GM12878 (cell line): Measurements from ENCODE around the gene CCR5AS.

Source experiments
- ATAC-seq: fragments of 200-7000 bp; cut with Tn5 transposase; 3 replicates; pipeline ENCODE4 v1.9.1; 2020; ENCODE audit warnings: mild to moderate bottlenecking, moderate library complexity
- BruUV-seq: library from RNA; stranded (reverse); fragments of 400-500 nt; replicated peaks from 2 replicates; lab custom pipeline; 2021; lab: Mats Ljungman, UMichigan
- CTCF ChIA-PET: fragments of 300-600 bp; sonication (Branson Sonifier 250); formaldehyde crosslinking; extraction: SDS; loops from one replicate; lab custom pipeline; 2021; ENCODE audit warnings: inconsistent platforms; lab: Yijun Ruan, JAX
- POLR2A ChIA-PET: fragments of 350-600 bp; formaldehyde crosslinking; extraction: SDS; loops from one replicate; lab custom pipeline; 2021; ENCODE audit warnings: inconsistent platforms; lab: Charles Lee
- RAD21 ChIA-PET: fragments of 300-600 bp; sonication (Branson Sonifier 250); formaldehyde crosslinking; loops from one replicate; lab custom pipeline; 2023; ENCODE audit warnings: antibody characterized with exemption; ENCODE audit not compliant: unreplicated experiment; lab: Charles Lee
- SMC1A ChIA-PET: fragments of 300-600 bp; sonication (Branson Sonifier 250); formaldehyde crosslinking; loops from one replicate; lab custom pipeline; 2023; ENCODE audit not compliant: unreplicated experiment, uncharacterized antibody; lab: Charles Lee
- DNase-seq: peaks from one replicate; pipeline ENCODE4 v3.0.0-alpha.2; 2011; ENCODE audit warnings: low read depth, low spot score
- FAIRE-seq: peaks from 3 replicates; lab custom pipeline; 2011; peaks lifted over from hg19 to GRCh38; lab: Jason Lieb, UNC
- H2AFZ ChIP-seq: 2 replicates; pipeline ENCODE4 v1.6.0; 2011; ENCODE audit warnings: low read depth, low read length, control low read depth; ENCODE audit not compliant: control insufficient read depth
- H3K27ac ChIP-seq: 2 replicates; pipeline ENCODE4 v1.5.1; 2011; ENCODE audit warnings: control low read depth; ENCODE audit not compliant: control insufficient read depth, insufficient read depth
- H3K27me3 ChIP-seq, 2 experiments: replicated peaks in 1 of 2; 2 replicates each; pipeline versions ENCODE4 v1.6.0 to v1.6.1; 2011; ENCODE audit warnings: low read length in 1 of 2; ENCODE audit not compliant: control insufficient read depth in 2 of 2, insufficient read depth in 2 of 2
- H3K36me3 ChIP-seq, 2 experiments: 2 replicates each; pipeline ENCODE4 v1.5.1; 2011; ENCODE audit warnings: low read length in 1 of 2; ENCODE audit not compliant: control insufficient read depth in 2 of 2, insufficient read depth in 2 of 2
- H3K4me1 ChIP-seq: 2 replicates; pipeline ENCODE4 v1.6.1; 2011; ENCODE audit warnings: mild to moderate bottlenecking, low read length, moderate library complexity, mixed read lengths; ENCODE audit not compliant: control insufficient read depth, insufficient read depth
- H3K4me2 ChIP-seq: 2 replicates; pipeline ENCODE4 v1.6.0; 2011; ENCODE audit warnings: control low read depth; ENCODE audit not compliant: control insufficient read depth, insufficient read depth
- H3K4me3 ChIP-seq: fragments of 200-600 bp; sonication (generic); 2 replicates; pipeline ENCODE4 v1.5.1; 2016
- H3K79me2 ChIP-seq: 2 replicates; pipeline ENCODE4 v1.6.0; 2011; ENCODE audit warnings: low read length; ENCODE audit not compliant: control insufficient read depth, insufficient read depth
- H3K9ac ChIP-seq: 2 replicates; pipeline ENCODE4 v1.8.0; 2011; ENCODE audit warnings: low read length, control low read depth, mixed read lengths; ENCODE audit not compliant: control insufficient read depth, insufficient read depth
- H3K9me3 ChIP-seq: replicated peaks from 3 replicates; pipeline ENCODE4 v1.5.1; 2011; ENCODE audit warnings: mild to moderate bottlenecking, low read length; ENCODE audit not compliant: control insufficient read depth, insufficient read depth
- H4K20me1 ChIP-seq: 2 replicates; pipeline ENCODE4 v1.6.0; 2011; ENCODE audit not compliant: control insufficient read depth, insufficient read depth
- BMI1 ChIP-seq: fragments of 450-650 bp; IDR thresholded peaks from 2 replicates; pipeline ENCODE4 v1.6.1; 2016; ENCODE audit warnings: mild to moderate bottlenecking, moderate library complexity, borderline replicate concordance
- BRCA1 ChIP-seq: IDR thresholded peaks from 2 replicates; pipeline ENCODE4 v1.6.1; 2011; ENCODE audit warnings: low read depth, low read length, improper control_type of control experiment
- CBX3 ChIP-seq: fragments of 200-600 bp; sonication (generic); IDR thresholded peaks from 2 replicates; pipeline ENCODE4 v1.6.1; 2016; ENCODE audit warnings: low read depth, borderline replicate concordance
- EP300 ChIP-seq, 2 experiments: fragments of 150-350 bp in 1 of 2; IDR thresholded peaks; 2 replicates each; pipeline ENCODE4 v1.6.1; 2011 to 2012; ENCODE audit warnings: low read depth in 2 of 2, low read length in 2 of 2, borderline replicate concordance in 1 of 2, improper control_type of control experiment in 1 of 2, inconsistent platforms in 1 of 2; ENCODE audit not compliant: control insufficient read depth in 1 of 2
- IKZF2 ChIP-seq, 2 experiments: fragments of 450-650 bp; IDR thresholded peaks; 2 replicates each; pipeline ENCODE4 v1.6.1; 2017; ENCODE audit warnings: mild to moderate bottlenecking in 2 of 2, moderate library complexity in 2 of 2
- KDM1A ChIP-seq: fragments of 200-600 bp; sonication (generic); IDR thresholded peaks from 2 replicates; pipeline ENCODE4 v1.6.1; 2016; ENCODE audit warnings: borderline replicate concordance
- NFYA ChIP-seq: IDR thresholded peaks from 2 replicates; pipeline ENCODE4 v1.6.1; 2011; ENCODE audit warnings: low read depth, mild to moderate bottlenecking, low read length, improper control_type of control experiment, borderline replicate concordance
- RB1 ChIP-seq: fragments of 450-650 bp; formaldehyde crosslinking; IDR thresholded peaks from 2 replicates; pipeline ENCODE4 v1.6.1; 2017; ENCODE audit warnings: mild to moderate bottlenecking, borderline replicate concordance
- SIX5 ChIP-seq: IDR thresholded peaks from 2 replicates; pipeline ENCODE4 v1.6.1; 2011; ENCODE audit warnings: mild to moderate bottlenecking, low read depth, low read length, moderate library complexity; ENCODE audit not compliant: severe bottlenecking
- SMAD1 ChIP-seq: fragments of 450-650 bp; IDR thresholded peaks from 2 replicates; pipeline ENCODE4 v1.6.1; 2018; ENCODE audit warnings: mild to moderate bottlenecking, low read depth; ENCODE audit not compliant: partially characterized antibody
- SRF ChIP-seq, 2 experiments: IDR thresholded peaks; 2 replicates each; pipeline ENCODE4 v1.6.1; 2011; ENCODE audit warnings: low read depth in 2 of 2, low read length in 2 of 2, mild to moderate bottlenecking in 1 of 2, moderate library complexity in 1 of 2
- TBL1XR1 ChIP-seq: IDR thresholded peaks from 2 replicates; pipeline ENCODE4 v1.6.1; 2012; ENCODE audit warnings: low read depth, low read length, improper control_type of control experiment
- TCF7 ChIP-seq: IDR thresholded peaks from 2 replicates; pipeline ENCODE4 v1.6.1; 2014; ENCODE audit warnings: antibody characterized with exemption, borderline replicate concordance
- WRNIP1 ChIP-seq: IDR thresholded peaks from 2 replicates; pipeline ENCODE4 v1.6.1; 2011; ENCODE audit warnings: low read depth, low read length, improper control_type of control experiment, borderline replicate concordance
- ZNF24 ChIP-seq: fragments of 450-650 bp; IDR thresholded peaks from 2 replicates; pipeline ENCODE4 v1.6.1; 2017; ENCODE audit warnings: antibody characterized with exemption, mild to moderate bottlenecking
- WGBS: methylation state at CpG from one replicate; pipeline ENCODE4 v1.1.6; 2016; ENCODE audit warnings: low lambda C conversion rate; ENCODE audit not compliant: insufficient replicate concordance, insufficient coverage; ENCODE audit errors: missing lambda C conversion rate; 5-methylcytosine and 5-hydroxymethylcytosine counted together
- in situ Hi-C: fragments of 300-500 bp; cut with MboI; formaldehyde crosslinking; loops from 9 replicates; pipeline ENCODE4 v1.14.3; 2018; ENCODE audit warnings: mixed read lengths
- intact Hi-C: fragments of 100-400 bp; cut with micrococcal nuclease; formaldehyde crosslinking; loops from one replicate; pipeline ENCODE4 v1.14.2; 2022; ENCODE audit not compliant: unreplicated experiment
- TF ChIP-seq, protein P1 (sequence below): IDR thresholded peaks from 2 replicates; pipeline ENCODE4 v1.6.1; 2011; ENCODE audit warnings: low read depth, low read length, improper control_type of control experiment, borderline replicate concordance
- TF ChIP-seq, protein P2 (sequence below): fragments of 450-650 bp; IDR thresholded peaks from 2 replicates; pipeline ENCODE4 v1.6.1; 2017; ENCODE audit warnings: mild to moderate bottlenecking, moderate library complexity
- TF ChIP-seq, protein P3 (sequence below): fragments of 450-650 bp; formaldehyde crosslinking; IDR thresholded peaks from 2 replicates; pipeline ENCODE4 v1.5.0; 2022; ENCODE audit warnings: mild to moderate bottlenecking, missing genetic modification characterization

Gene CCR5AS

DNA sequence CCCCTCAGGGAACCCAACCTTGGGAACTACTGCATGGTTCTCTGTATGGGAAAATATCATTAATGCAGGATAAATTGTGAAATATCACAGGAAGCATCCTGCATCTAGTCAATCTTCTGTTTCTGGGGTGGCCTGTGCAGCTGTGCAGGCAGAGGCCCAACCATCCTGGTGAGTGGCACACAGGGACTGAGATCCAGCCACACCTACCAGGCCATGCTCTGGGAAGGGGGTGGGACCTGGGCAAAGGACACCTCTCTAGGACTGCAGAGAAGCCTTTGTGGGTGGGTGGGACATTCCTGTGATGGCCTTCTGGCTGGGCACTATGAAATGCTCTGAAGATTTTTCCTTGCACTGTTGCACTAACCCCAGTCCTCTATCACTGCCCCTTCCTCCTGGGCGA lies 27.0 kb upstream of the CCR5AS start:
- Histone ChIP-seq H3K79me2 (no peaks in the 10 kb centered on the region), H4K20me1 (no peaks in the 10 kb centered on the region), H3K9me3 (no peaks in the 10 kb centered on the region; the same call in 2 of the 3 replicates), H3K27me3 (no peaks in the 10 kb centered on the region; a peak in 1 of 4 replicates), H3K4me1 (no peaks in the 10 kb centered on the region), H3K4me3 (no peak overlapping the region), H2AFZ (no peak overlapping the region), H3K27ac (no peak overlapping the region), H3K9ac (no peak overlapping the region), H3K36me3 (no peaks in the 10 kb centered on the region), H3K4me2 (no peak overlapping the region)
- DNase-seq (no peak), FAIRE-seq (no peak), ATAC-seq (no peak)
- ChIA-PET CTCF (no interaction called here), SMC1A (no interaction called here), RAD21 (no interaction called here), POLR2A (no interaction called here)
- in situ Hi-C loops = no loop called here
- no TSS peak for BruUV-seq
- intact Hi-C loops = no loop called here
- 47% methylated on average over 1 of the region's 1 CpG for WGBS
- TF ChIP-seq NFYA (no peak), ZNF24 (no peak), IKZF2 (IDR thresholded peaks at IDR 0.05) (no peak), RB1 (no peak), KDM1A (no peak), SRF (IDR thresholded peaks at IDR 0.05; ENCODE audit: low read depth in 2 of 2, low read length in 2 of 2) (no peak), BRCA1 (no peak), BMI1 (no peak), TCF7 (no peak), SIX5 (no peak), TBL1XR1 (no peak), CBX3 (no peak), SMAD1 (no peak), WRNIP1 (no peak), EP300 (IDR thresholded peaks at IDR 0.05; ENCODE audit: borderline replicate concordance in 1 of 2, control insufficient read depth in 1 of 2, low read depth in 2 of 2, low read length in 2 of 2) (no peak)
- TF ChIP-seq, protein P1, sequence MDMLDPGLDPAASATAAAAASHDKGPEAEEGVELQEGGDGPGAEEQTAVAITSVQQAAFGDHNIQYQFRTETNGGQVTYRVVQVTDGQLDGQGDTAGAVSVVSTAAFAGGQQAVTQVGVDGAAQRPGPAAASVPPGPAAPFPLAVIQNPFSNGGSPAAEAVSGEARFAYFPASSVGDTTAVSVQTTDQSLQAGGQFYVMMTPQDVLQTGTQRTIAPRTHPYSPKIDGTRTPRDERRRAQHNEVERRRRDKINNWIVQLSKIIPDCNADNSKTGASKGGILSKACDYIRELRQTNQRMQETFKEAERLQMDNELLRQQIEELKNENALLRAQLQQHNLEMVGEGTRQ = no peak
- TF ChIP-seq, protein P2, sequence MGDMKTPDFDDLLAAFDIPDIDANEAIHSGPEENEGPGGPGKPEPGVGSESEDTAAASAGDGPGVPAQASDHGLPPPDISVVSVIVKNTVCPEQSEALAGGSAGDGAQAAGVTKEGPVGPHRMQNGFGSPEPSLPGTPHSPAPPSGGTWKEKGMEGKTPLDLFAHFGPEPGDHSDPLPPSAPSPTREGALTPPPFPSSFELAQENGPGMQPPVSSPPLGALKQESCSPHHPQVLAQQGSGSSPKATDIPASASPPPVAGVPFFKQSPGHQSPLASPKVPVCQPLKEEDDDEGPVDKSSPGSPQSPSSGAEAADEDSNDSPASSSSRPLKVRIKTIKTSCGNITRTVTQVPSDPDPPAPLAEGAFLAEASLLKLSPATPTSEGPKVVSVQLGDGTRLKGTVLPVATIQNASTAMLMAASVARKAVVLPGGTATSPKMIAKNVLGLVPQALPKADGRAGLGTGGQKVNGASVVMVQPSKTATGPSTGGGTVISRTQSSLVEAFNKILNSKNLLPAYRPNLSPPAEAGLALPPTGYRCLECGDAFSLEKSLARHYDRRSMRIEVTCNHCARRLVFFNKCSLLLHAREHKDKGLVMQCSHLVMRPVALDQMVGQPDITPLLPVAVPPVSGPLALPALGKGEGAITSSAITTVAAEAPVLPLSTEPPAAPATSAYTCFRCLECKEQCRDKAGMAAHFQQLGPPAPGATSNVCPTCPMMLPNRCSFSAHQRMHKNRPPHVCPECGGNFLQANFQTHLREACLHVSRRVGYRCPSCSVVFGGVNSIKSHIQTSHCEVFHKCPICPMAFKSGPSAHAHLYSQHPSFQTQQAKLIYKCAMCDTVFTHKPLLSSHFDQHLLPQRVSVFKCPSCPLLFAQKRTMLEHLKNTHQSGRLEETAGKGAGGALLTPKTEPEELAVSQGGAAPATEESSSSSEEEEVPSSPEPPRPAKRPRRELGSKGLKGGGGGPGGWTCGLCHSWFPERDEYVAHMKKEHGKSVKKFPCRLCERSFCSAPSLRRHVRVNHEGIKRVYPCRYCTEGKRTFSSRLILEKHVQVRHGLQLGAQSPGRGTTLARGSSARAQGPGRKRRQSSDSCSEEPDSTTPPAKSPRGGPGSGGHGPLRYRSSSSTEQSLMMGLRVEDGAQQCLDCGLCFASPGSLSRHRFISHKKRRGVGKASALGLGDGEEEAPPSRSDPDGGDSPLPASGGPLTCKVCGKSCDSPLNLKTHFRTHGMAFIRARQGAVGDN = no peak
- TF ChIP-seq, protein P3, sequence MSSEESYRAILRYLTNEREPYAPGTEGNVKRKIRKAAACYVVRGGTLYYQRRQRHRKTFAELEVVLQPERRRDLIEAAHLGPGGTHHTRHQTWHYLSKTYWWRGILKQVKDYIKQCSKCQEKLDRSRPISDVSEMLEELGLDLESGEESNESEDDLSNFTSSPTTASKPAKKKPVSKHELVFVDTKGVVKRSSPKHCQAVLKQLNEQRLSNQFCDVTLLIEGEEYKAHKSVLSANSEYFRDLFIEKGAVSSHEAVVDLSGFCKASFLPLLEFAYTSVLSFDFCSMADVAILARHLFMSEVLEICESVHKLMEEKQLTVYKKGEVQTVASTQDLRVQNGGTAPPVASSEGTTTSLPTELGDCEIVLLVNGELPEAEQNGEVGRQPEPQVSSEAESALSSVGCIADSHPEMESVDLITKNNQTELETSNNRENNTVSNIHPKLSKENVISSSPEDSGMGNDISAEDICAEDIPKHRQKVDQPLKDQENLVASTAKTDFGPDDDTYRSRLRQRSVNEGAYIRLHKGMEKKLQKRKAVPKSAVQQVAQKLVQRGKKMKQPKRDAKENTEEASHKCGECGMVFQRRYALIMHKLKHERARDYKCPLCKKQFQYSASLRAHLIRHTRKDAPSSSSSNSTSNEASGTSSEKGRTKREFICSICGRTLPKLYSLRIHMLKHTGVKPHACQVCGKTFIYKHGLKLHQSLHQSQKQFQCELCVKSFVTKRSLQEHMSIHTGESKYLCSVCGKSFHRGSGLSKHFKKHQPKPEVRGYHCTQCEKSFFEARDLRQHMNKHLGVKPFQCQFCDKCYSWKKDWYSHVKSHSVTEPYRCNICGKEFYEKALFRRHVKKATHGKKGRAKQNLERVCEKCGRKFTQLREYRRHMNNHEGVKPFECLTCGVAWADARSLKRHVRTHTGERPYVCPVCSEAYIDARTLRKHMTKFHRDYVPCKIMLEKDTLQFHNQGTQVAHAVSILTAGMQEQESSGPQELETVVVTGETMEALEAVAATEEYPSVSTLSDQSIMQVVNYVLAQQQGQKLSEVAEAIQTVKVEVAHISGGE (CRISPR knock-in tag) = no peak
